Fibroblast of pulmonary artery (primary cell): Measurements from ENCODE around the gene HMX1.

Experiments used
- DNase-seq: peaks from one replicate; pipeline ENCODE4 v3.0.0-alpha.2; 2010; ENCODE audit warnings: low read depth
- H3K4me3 ChIP-seq: replicated peaks from 2 replicates; pipeline ENCODE4 v1.5.1; 2011; ENCODE audit warnings: low read depth, mild to moderate bottlenecking, control low read depth, low read length, moderate library complexity
- TF ChIP-seq, protein P1 (sequence below): IDR thresholded peaks from 2 replicates; pipeline ENCODE4 v1.5.1; 2011; ENCODE audit warnings: mild to moderate bottlenecking, control low read depth, low read length, inconsistent platforms; ENCODE audit errors: missing control alignments

Gene HMX1

DNA sequence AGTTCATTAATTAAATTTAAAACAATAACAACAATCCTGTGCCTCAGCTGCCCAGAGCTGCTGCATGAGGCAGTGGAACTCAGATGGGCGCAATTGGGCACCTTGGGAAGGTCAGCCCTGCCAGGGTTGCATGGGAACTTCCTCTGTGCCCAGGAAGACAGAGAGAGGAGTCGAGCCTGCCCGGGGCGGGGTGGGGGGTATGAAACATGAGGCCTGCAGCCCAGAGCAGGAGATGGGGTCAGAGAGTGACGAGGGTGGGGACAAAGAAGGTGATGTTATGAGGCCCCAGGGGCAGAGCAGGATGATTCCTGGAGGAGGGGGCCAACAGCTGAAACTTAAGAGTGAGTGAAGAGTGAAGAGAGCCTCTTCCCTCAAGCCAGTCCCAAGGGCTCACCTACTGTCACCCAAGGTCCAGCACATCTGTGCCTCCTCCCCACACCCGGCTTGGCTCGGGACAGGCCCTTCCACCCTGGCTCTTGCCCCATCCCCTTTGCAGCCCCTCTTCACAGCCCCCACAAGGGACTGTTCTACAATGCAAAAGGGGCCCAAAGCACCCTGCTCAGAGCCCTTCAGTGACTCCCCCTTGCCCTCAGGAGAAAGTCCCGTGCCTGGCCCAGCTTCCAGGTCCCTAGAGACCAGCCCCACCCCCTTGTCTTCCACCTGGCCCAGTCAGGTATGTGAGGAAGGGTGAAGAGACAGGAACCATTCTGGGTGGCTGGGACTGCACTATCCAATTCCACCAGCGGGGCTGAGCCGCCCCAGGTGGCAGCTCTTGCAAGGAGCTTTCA lies 31.4 kb downstream of the HMX1 start:
- no peak overlapping the region for H3K4me3 ChIP-seq
- DNase-seq, result no peak
- TF ChIP-seq, protein P1, sequence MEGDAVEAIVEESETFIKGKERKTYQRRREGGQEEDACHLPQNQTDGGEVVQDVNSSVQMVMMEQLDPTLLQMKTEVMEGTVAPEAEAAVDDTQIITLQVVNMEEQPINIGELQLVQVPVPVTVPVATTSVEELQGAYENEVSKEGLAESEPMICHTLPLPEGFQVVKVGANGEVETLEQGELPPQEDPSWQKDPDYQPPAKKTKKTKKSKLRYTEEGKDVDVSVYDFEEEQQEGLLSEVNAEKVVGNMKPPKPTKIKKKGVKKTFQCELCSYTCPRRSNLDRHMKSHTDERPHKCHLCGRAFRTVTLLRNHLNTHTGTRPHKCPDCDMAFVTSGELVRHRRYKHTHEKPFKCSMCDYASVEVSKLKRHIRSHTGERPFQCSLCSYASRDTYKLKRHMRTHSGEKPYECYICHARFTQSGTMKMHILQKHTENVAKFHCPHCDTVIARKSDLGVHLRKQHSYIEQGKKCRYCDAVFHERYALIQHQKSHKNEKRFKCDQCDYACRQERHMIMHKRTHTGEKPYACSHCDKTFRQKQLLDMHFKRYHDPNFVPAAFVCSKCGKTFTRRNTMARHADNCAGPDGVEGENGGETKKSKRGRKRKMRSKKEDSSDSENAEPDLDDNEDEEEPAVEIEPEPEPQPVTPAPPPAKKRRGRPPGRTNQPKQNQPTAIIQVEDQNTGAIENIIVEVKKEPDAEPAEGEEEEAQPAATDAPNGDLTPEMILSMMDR, result no peak

DNA sequence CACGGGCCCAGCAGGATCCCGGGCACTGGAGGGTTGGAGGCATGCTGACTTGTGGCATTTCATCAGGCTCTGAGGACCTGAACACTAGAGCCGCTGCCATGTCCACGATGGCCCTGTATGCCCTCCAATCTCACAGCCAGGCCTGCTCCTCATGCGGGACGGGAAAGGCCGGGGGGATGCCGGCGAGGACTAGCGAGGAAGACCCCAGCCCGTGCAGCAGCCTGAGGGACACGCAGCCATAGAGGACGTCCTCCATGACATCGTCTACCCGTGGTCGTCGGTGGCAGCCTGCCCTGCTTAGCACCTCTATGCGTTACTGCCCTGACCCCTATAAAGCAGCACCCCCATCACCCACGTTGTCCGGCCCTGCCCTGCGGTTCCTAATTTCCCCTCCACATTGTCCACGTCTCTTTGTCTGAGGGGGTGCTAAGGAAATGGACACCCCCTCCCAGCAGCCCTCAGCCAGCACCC lies 32.6 kb downstream of the HMX1 start:
- H3K4me3 ChIP-seq, result no peak overlapping the region
- DNase-seq, result no peak
- TF ChIP-seq, protein P1, result no peak

DNA sequence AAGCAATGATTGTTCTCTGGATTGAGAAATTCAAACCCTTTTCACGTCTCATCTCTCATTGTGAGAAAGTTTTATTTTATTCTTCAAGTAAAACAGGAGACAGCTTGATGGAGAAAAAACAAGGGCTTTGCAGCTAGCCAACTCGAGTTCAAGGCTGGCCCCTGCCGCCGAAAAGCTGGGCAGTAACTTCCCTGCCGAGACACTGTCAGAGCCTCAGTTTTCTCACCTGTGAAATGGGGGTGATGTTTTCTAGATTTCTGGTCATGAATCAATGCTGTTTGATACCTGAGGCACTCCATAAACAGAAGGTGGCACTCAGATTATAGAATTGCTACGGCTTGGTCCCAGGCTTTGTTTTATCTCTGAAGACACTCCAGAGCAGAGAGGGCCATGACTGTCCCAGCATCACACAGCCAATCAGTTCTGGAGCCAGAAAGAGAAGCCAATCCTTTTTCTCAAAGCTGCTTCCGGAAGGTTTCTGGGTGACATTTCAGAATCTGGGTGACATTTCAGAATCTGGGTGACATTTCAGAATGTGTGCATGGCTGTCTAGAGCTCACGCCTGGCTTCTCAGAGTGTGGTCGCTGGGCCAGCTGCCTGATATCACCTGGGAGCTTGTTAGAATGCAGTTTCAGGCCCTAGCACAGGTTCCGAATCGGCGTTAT lies 33.2 kb downstream of the HMX1 start:
- no peak overlapping the region for H3K4me3 ChIP-seq
- no peak for DNase-seq
- TF ChIP-seq, protein P1, result no peak

DNA sequence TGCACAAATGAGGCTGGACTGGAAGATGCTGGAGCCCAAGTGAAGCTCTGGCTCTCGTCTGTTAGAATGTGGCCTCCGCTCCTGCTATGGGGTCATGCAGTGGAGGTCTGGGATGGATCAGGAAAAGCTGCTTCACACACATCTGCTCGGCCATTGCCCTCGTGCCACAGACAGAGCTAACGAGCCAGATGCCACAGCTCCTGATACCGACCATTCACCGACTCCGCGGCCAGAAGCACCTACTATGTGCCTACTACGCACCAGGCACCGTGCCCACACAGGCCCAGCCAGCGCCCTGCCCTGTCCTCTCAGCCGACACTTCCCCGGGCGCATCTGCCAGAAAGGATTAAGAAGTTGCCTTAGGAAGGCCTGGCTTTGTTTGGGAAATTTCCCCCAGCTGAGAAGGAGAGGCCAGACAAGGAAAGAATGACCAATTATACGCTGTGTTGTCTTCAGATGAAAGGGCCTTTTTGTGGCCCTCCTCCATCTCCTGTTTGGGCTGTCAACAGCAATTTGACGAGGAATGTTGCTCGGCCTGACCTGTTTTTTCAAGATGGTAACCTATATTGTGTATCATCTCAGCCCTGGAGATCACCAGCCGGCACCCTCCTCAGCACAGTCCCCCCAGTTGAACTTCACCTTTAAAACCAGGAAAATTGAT lies 34.3 kb downstream of the HMX1 start:
- H3K4me3 ChIP-seq, result no peak overlapping the region
- DNase-seq, result no peak
- TF ChIP-seq, protein P1, result no peak

DNA sequence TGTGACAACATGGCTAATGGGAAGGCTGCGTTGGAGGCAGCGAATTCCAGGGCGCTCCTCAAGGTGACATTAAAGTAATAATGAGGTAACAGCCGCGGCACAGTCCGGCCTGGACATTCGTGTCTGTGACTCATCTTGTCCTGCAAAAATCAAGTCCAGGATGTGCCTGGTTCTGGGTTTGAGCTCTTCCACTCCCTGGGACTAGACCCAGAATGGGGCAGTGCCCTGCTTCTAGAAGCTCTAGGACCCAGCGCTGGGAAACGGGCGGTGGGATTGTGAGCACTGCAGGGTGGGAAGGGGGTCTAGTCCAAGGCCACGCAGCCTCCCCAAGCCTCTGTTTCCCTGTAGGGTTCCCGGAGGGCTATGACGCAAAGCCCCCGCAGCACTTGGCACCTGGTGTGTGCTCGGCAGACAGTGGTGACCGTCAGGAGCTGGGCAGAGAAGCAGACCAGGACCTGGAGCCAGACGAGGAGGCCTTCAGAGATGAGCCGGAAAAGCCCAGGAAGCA lies 34.9 kb downstream of the HMX1 start:
- TF ChIP-seq, protein P1, result no peak
- H3K4me3 ChIP-seq, result no peak overlapping the region
- DNase-seq, result no peak

DNA sequence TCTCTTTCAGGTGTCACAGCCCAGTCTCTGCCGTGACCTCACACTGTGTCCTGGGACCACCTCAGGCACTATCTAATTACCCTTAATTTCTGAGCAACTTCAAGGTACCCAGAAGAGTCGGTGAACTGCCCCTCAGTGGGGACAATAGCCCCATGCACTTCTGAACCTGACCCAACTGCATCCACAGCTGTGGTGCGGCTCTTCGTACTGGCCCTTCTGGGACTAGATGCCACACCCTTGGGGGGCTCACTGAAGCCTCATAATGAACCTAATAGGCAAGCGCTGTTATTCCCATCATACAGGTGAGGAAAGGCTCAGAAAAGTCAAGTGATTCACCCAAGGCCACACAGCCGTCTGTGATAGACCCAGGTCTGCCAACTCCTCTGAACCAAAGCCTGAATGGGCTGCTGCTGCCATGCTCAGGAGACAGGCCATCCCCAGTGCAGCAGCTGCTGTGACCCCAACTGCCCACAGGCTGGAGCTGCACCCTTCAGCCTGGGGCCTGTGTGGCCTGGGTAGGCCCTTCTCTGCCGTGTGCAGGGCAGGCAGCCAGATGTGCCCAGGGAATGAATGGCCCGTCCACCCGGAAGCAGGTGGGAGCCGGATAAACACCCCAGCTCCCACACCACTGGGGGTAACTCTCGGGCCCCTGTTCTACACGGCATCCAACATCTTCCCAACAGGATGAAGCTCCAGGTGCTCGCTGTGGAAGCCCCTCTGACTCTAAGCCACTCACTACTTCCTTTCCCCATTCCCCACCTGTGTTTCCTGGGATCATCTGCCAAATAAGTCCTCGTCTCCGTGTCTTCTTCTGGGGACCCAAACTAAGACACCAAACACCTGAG lies 35.9 kb downstream of the HMX1 start:
- no peak overlapping the region for H3K4me3 ChIP-seq
- no peak for DNase-seq
- TF ChIP-seq, protein P1, result no peak
